ENCODE measurements around the gene C3. TPM values are rescaled to one million over a fixed set of nuclear protein-coding genes. Genes with fewer than 3 reads are reported as not detected.

Gene C3
- total RNA-seq, 1 experiment from 2014 or later: 5.0 TPM

GRCh38 chr19:6716610-6716970 is 3.9 kb downstream of the C3 start:
- no peaks in the 10 kb centered on the region for H3K4me1 ChIP-seq (ENCODE audit: control insufficient read depth, insufficient read depth, low read length)
- intact Hi-C loops (cut with micrococcal nuclease; ENCODE audit: unreplicated experiment) (no loop called here), in situ Hi-C loops (cut with HindIII; ENCODE audit: low pct_unique_long_range_greater_than_20kb, low sequenced_read_pairs) (no loop called here)
- no peaks in the 10 kb centered on the region for H3K36me3 ChIP-seq (ENCODE audit: control insufficient read depth, insufficient read depth, low read length)
- H3K27me3 ChIP-seq (ENCODE audit: control insufficient read depth, insufficient read depth, low read length): no peaks in the 10 kb centered on the region
- H3K9me3 ChIP-seq (ENCODE audit: control insufficient read depth, insufficient read depth, low read depth, low read length): no peaks in the 10 kb centered on the region
- no TSS peak for BruUV-seq (replicated peaks)
- no peak for DNase-seq (ENCODE audit: low read depth, low spot score)
- no peak overlapping the region for H3K4me3 ChIP-seq (ENCODE audit: low read depth in 2 of 2, low read length in 2 of 2)
- ChIA-PET CTCF (no interaction called here), POLR2A (no interaction called here)
- no peak overlapping the region for H3K27ac ChIP-seq (ENCODE audit: low read length)
- TF ChIP-seq POLR2AphosphoS5 (IDR thresholded peaks at IDR 0.05; ENCODE audit: low read depth, low read length) (no peak), TCF7L2 (IDR thresholded peaks at IDR 0.05; ENCODE audit: low read depth, low read length) (no peak), SIN3A (IDR thresholded peaks at IDR 0.05; ENCODE audit: borderline replicate concordance, insufficient read depth, low read depth, low read length) (no peak), REST (IDR thresholded peaks at IDR 0.05; ENCODE audit: insufficient read depth in 1 of 2, low read depth in 2 of 2, low read length in 1 of 2) (no peak), CTCF (IDR thresholded peaks at IDR 0.05) (no peak)
- ATAC-seq: no peak

- Histone ChIP-seq H3K36me3 (ENCODE audit: control insufficient read depth, insufficient read depth, low read length) (no peaks in the 10 kb centered on the region), H3K4me3 (ENCODE audit: low read depth in 2 of 2, low read length in 2 of 2) (no peak overlapping the region), H3K27ac (ENCODE audit: low read length) (no peak overlapping the region), H3K9me3 (ENCODE audit: control insufficient read depth, insufficient read depth, low read depth, low read length) (no peaks in the 10 kb centered on the region), H3K27me3 (ENCODE audit: control insufficient read depth, insufficient read depth, low read length) (no peaks in the 10 kb centered on the region), H3K4me1 (ENCODE audit: control insufficient read depth, insufficient read depth, low read length) (no peaks in the 10 kb centered on the region)
- ATAC-seq: no peak
- intact Hi-C loops (cut with micrococcal nuclease; ENCODE audit: unreplicated experiment): no loop called here
- ChIA-PET CTCF (no interaction called here), POLR2A (no interaction called here)
- in situ Hi-C loops (cut with HindIII; ENCODE audit: low pct_unique_long_range_greater_than_20kb, low sequenced_read_pairs): no loop called here
- TF ChIP-seq POLR2AphosphoS5 (IDR thresholded peaks at IDR 0.05; ENCODE audit: low read depth, low read length) (no peak), SIN3A (IDR thresholded peaks at IDR 0.05; ENCODE audit: borderline replicate concordance, insufficient read depth, low read depth, low read length) (no peak), TCF7L2 (IDR thresholded peaks at IDR 0.05; ENCODE audit: low read depth, low read length) (no peak), REST (IDR thresholded peaks at IDR 0.05; ENCODE audit: insufficient read depth in 1 of 2, low read depth in 2 of 2, low read length in 1 of 2) (no peak), CTCF (IDR thresholded peaks at IDR 0.05) (no peak)
- DNase-seq (ENCODE audit: low read depth, low spot score): no peak
- no TSS peak for BruUV-seq (replicated peaks)
Measured at GRCh38 chr19:6714749-6715555, 5.5 kb downstream of the C3 start.

Measured in Panc1 (cell line).